Body of pancreas (tissue), 4 donors: Measurements from ENCODE around the gene CKM. TPM values are rescaled to one million over a fixed set of nuclear protein-coding genes. Genes with fewer than 3 reads are reported as not detected.

Experiments used
- ATAC-seq: fragments of 150-250 bp; one replicate; pipeline ENCODE4 v1.9.1; 2016
- DNase-seq, 4 donors: peaks; one replicate each; pipeline ENCODE4 v3.0.0-alpha.2; 2019
- H3K27ac ChIP-seq, 4 donors: fragments of 200-600 bp; sonication (generic); 1 replicate in 3 of 4; 2 replicates in 1 of 4; pipeline versions ENCODE4 v1.5.1 to v1.6.1; 2016 to 2019; ENCODE audit warnings: mild to moderate bottlenecking in 1 of 4, mixed read lengths in 1 of 4, moderate library complexity in 1 of 4
- H3K27me3 ChIP-seq, 2 donors: fragments of 200-600 bp; sonication (generic); one replicate each; pipeline ENCODE4 v1.6.0; 2016; ENCODE audit warnings: mild to moderate bottlenecking in 1 of 2
- H3K36me3 ChIP-seq, 2 donors: fragments of 200-600 bp; sonication (generic); replicated peaks in 1 of 2; 2 replicates each; pipeline ENCODE4 v1.5.1; 2016; ENCODE audit warnings: low read depth in 2 of 2; ENCODE audit not compliant: insufficient read depth in 1 of 2
- H3K4me1 ChIP-seq: fragments of 200-600 bp; sonication (generic); one replicate; pipeline ENCODE4 v1.6.0; 2016
- H3K4me3 ChIP-seq, 2 donors: fragments of 200-600 bp; sonication (generic); 1 replicate in 1 of 2; 2 replicates in 1 of 2; pipeline ENCODE4 v1.5.1; 2016 to 2019
- H3K9me3 ChIP-seq, 3 donors: fragments of 200-600 bp; sonication (generic); 1 replicate in 2 of 3; 2 replicates in 1 of 3; pipeline ENCODE4 v1.5.1; 2016
- POLR2A ChIP-seq, 3 donors: fragments of 450-650 bp; IDR thresholded peaks; one replicate each; pipeline ENCODE4 v1.6.1; 2016; ENCODE audit warnings: antibody characterized with exemption in 3 of 3, mild to moderate bottlenecking in 2 of 3
- WGBS, 2 donors: methylation state at CpG; one replicate each; pipeline ENCODE4 v1.1.5; 2017; 5-methylcytosine and 5-hydroxymethylcytosine counted together
- intact Hi-C: fragments of 100-400 bp; cut with DNase I; formaldehyde crosslinking; loops from one replicate; pipeline ENCODE4 v1.15.1; 2023
- total RNA-seq, 2 donors: library from RNA; depleted of rRNA; stranded (reverse); fragments of >200 nt; gene quantifications; one replicate each; pipeline ENCODE4 v1.1.0, GENCODE V29; 2016
- TF ChIP-seq, protein P1 (sequence below), 7 experiments: fragments of 450-650 bp in 4 of 7; fragments of 200-600 bp in 3 of 7; sonication (generic) in 3 of 7; IDR thresholded peaks; one replicate each; pipeline ENCODE4 v1.5.1; 2016 to 2019; ENCODE audit warnings: antibody characterized with exemption in 7 of 7

CKM gene
- total RNA-seq, 2 donors from 2014 or later: not detected

GRCh38 chr19:45331411-45331810 lies 8.7 kb upstream of the CKM start:
- 77 to 91% methylated on average over 6 to 7 of the region's 7 CpGs for WGBS, 2 donors
- Histone ChIP-seq H3K27me3 (no peaks in the 10 kb centered on the region), H3K9me3 (no peaks in the 10 kb centered on the region), H3K4me1 (peaks cover 3% of the 10 kb centered on the region), H3K4me3 (no peak overlapping the region), H3K27ac (no peak overlapping the region), H3K36me3 (no peaks in the 10 kb centered on the region)
- DNase-seq (no peak), ATAC-seq (no peak)
- intact Hi-C loops: no loop called here
- TF ChIP-seq POLR2A (IDR thresholded peaks at IDR 0.05): no peak
- TF ChIP-seq, protein P1, sequence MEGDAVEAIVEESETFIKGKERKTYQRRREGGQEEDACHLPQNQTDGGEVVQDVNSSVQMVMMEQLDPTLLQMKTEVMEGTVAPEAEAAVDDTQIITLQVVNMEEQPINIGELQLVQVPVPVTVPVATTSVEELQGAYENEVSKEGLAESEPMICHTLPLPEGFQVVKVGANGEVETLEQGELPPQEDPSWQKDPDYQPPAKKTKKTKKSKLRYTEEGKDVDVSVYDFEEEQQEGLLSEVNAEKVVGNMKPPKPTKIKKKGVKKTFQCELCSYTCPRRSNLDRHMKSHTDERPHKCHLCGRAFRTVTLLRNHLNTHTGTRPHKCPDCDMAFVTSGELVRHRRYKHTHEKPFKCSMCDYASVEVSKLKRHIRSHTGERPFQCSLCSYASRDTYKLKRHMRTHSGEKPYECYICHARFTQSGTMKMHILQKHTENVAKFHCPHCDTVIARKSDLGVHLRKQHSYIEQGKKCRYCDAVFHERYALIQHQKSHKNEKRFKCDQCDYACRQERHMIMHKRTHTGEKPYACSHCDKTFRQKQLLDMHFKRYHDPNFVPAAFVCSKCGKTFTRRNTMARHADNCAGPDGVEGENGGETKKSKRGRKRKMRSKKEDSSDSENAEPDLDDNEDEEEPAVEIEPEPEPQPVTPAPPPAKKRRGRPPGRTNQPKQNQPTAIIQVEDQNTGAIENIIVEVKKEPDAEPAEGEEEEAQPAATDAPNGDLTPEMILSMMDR (IDR thresholded peaks at IDR 0.05): no peak

GRCh38 chr19:45327404-45328143 lies 4.9 kb upstream of the CKM start:
- no peak for TF ChIP-seq POLR2A (IDR thresholded peaks at IDR 0.05)
- TF ChIP-seq, protein P1 (IDR thresholded peaks at IDR 0.05): no peak
- 63 to 66% methylated on average over 13 of the region's 13 CpGs for WGBS, 2 donors
- Histone ChIP-seq H3K27ac (no peak overlapping the region), H3K27me3 (no peaks in the 10 kb centered on the region), H3K4me1 (peaks cover 17% of the 10 kb centered on the region), H3K36me3 (no peaks in the 10 kb centered on the region), H3K9me3 (no peaks in the 10 kb centered on the region), H3K4me3 (no peak overlapping the region)
- intact Hi-C loops: no loop called here
- DNase-seq (no peak), ATAC-seq (no peak)

GRCh38 chr19:45324349-45324907 lies 1.8 kb upstream of the CKM start:
- WGBS, 2 donors: 65 to 70% methylated on average over 11 of the region's 11 CpGs
- Histone ChIP-seq H3K4me1 (peaks cover 17% of the 10 kb centered on the region), H3K27ac (no peak overlapping the region), H3K4me3 (no peak overlapping the region), H3K9me3 (no peaks in the 10 kb centered on the region), H3K27me3 (no peaks in the 10 kb centered on the region), H3K36me3 (no peaks in the 10 kb centered on the region)
- ATAC-seq (no peak), DNase-seq (no peak)
- intact Hi-C loops: no loop called here
- TF ChIP-seq, protein P1 (IDR thresholded peaks at IDR 0.05): no peak
- TF ChIP-seq POLR2A (IDR thresholded peaks at IDR 0.05): no peak

DNA sequence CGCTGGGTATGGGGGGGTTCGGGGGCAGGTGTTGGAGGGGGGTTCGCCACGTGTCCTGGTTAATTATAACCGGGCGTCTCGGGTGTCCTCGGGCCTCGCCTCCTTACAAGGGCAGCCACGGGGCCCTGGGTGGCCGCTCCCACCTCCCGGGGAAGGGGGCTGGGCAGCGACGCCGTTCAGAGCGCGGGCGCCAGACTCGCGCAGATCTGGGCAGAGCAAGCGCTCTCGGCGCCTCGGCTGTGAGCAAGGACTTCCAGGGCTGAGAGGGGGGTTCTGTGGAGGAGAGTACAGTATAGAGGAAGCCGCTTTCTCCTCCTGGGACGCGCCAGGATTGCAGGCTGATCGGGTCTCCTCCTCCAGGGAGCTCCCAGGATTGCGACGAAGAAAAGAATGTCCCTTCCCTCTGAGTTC lies 1.0 kb upstream of the CKM start:
- ATAC-seq (no peak), DNase-seq (no peak)
- Histone ChIP-seq H3K36me3 (no peaks in the 10 kb centered on the region), H3K4me3 (no peak overlapping the region), H3K4me1 (peaks cover 17% of the 10 kb centered on the region), H3K9me3 (no peaks in the 10 kb centered on the region), H3K27ac (no peak overlapping the region), H3K27me3 (no peaks in the 10 kb centered on the region)
- intact Hi-C loops: no loop called here
- WGBS, 2 donors: 1 to 4% methylated on average over 17 to 30 of the region's 30 CpGs
- TF ChIP-seq POLR2A (IDR thresholded peaks at IDR 0.05): no peak
- TF ChIP-seq, protein P1 (IDR thresholded peaks at IDR 0.05): no peak

- 69 to 71% methylated on average over 6 to 11 of the region's 11 CpGs for WGBS, 2 donors
- DNase-seq (no peak), ATAC-seq (no peak)
- Histone ChIP-seq H3K36me3 (no peaks in the 10 kb centered on the region), H3K27ac (no peak overlapping the region), H3K4me3 (no peak overlapping the region), H3K27me3 (no peaks in the 10 kb centered on the region), H3K4me1 (peaks cover 17% of the 10 kb centered on the region), H3K9me3 (no peaks in the 10 kb centered on the region)
- intact Hi-C loops: no loop called here
- no peak for TF ChIP-seq POLR2A (IDR thresholded peaks at IDR 0.05)
- TF ChIP-seq, protein P1 (IDR thresholded peaks at IDR 0.05): no peak
Measured at GRCh38 chr19:45322311-45322710, 364 bp downstream of the CKM start.
